Upper lobe of left lung (tissue), 6 donors: ENCODE data around the gene ZBTB7B. TPM values are rescaled to one million over a fixed set of nuclear protein-coding genes. Genes with fewer than 3 reads are reported as not detected.

Experiments
- ATAC-seq, 2 donors: fragments of 200-7000 bp; cut with Tn5 transposase; one replicate each; pipeline ENCODE4 v1.9.1; 2022; ENCODE audit warnings: mild to moderate bottlenecking in 2 of 2, moderate library complexity in 2 of 2; ENCODE audit not compliant: low FRiP score in 2 of 2
- DNase-seq, 2 donors: peaks; one replicate each; pipeline ENCODE4 v3.0.0-alpha.2; 2019 to 2020
- H3K27ac ChIP-seq, 4 donors: fragments of 200-600 bp; sonication (generic); one replicate each; pipeline ENCODE4 v1.5.1; 2016 to 2019
- H3K27me3 ChIP-seq, 4 donors: fragments of 200-600 bp; sonication (generic); one replicate each; pipeline ENCODE4 v1.5.1; 2017 to 2019
- H3K36me3 ChIP-seq, 4 donors: fragments of 200-600 bp; sonication (generic); one replicate each; pipeline ENCODE4 v1.5.1; 2016 to 2019
- H3K4me1 ChIP-seq, 4 donors: fragments of 200-600 bp; sonication (generic); one replicate each; pipeline ENCODE4 v1.5.1; 2018 to 2019
- H3K4me3 ChIP-seq, 4 donors: fragments of 200-600 bp; sonication (generic); one replicate each; pipeline ENCODE4 v1.5.1; 2017 to 2019; ENCODE audit warnings: mild to moderate bottlenecking in 2 of 4, moderate library complexity in 1 of 4
- H3K9me3 ChIP-seq, 4 donors: fragments of 200-600 bp; sonication (generic); one replicate each; pipeline ENCODE4 v1.5.1; 2018 to 2019
- EP300 ChIP-seq, 4 donors: sonication (generic); formaldehyde crosslinking; IDR thresholded peaks; one replicate each; pipeline ENCODE4 v1.5.1; 2017; ENCODE audit warnings: antibody characterized with exemption in 4 of 4, control low read depth in 2 of 4
- POLR2A ChIP-seq, 4 donors: fragments of 450-650 bp; IDR thresholded peaks; one replicate each; pipeline ENCODE4 v1.5.1; 2016 to 2017; ENCODE audit warnings: antibody characterized with exemption in 4 of 4, mild to moderate bottlenecking in 2 of 4
- POLR2AphosphoS5 ChIP-seq, 2 donors: sonication (generic); formaldehyde crosslinking; IDR thresholded peaks; one replicate each; pipeline ENCODE4 v1.5.1; 2017; ENCODE audit warnings: antibody characterized with exemption in 2 of 2
- WGBS, 2 donors: methylation state at CpG; one replicate each; pipeline ENCODE4 v1.1.5; 2017 to 2018; 5-methylcytosine and 5-hydroxymethylcytosine counted together
- total RNA-seq, 6 donors: library from RNA; depleted of rRNA in 4 of 6; stranded (reverse); fragments of >200 nt in 4 of 6; gene quantifications; one replicate each; pipeline versions ENCODE4 v1.1.0 to v1.2.1, GENCODE V29; 2016 to 2021
- TF ChIP-seq, protein P1 (sequence below), 6 experiments: fragments of 450-650 bp in 4 of 6; fragments of 200-600 bp in 2 of 6; sonication (generic) in 2 of 6; IDR thresholded peaks; one replicate each; pipeline ENCODE4 v1.5.1; 2016 to 2019; ENCODE audit warnings: antibody characterized with exemption in 6 of 6
- donor health status: DM: no; HTN: no; CAD: no; lungs with moderate emphysema.
- donor health status: DM: no; HTN: yes; CAD: no; lungs with severe emphysema.

The ZBTB7B gene
- total RNA-seq, 6 donors from 2014 or later = 43.9 to 88.2 (median 66.2) TPM

GRCh38 chr1:155043301-155043702 is 40.7 kb downstream of the ZBTB7B start:
- 76% methylated on average over 7 to 12 of the region's 12 CpGs for WGBS, 2 donors
- H3K27me3 ChIP-seq = no peaks in the 10 kb centered on the region
- H3K4me1 ChIP-seq = peaks cover 19 to 27% (median 24%) of the 10 kb centered on the region in 4 donors
- H3K36me3 ChIP-seq = no peaks in the 10 kb centered on the region
- H3K9me3 ChIP-seq = no peaks in the 10 kb centered on the region
- TF ChIP-seq POLR2A (IDR thresholded peaks at IDR 0.05) (no peak), POLR2AphosphoS5 (IDR thresholded peaks at IDR 0.05) (no peak), EP300 (IDR thresholded peaks at IDR 0.05) (no peak)
- TF ChIP-seq, protein P1, sequence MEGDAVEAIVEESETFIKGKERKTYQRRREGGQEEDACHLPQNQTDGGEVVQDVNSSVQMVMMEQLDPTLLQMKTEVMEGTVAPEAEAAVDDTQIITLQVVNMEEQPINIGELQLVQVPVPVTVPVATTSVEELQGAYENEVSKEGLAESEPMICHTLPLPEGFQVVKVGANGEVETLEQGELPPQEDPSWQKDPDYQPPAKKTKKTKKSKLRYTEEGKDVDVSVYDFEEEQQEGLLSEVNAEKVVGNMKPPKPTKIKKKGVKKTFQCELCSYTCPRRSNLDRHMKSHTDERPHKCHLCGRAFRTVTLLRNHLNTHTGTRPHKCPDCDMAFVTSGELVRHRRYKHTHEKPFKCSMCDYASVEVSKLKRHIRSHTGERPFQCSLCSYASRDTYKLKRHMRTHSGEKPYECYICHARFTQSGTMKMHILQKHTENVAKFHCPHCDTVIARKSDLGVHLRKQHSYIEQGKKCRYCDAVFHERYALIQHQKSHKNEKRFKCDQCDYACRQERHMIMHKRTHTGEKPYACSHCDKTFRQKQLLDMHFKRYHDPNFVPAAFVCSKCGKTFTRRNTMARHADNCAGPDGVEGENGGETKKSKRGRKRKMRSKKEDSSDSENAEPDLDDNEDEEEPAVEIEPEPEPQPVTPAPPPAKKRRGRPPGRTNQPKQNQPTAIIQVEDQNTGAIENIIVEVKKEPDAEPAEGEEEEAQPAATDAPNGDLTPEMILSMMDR (IDR thresholded peaks at IDR 0.05) = no peak
- ATAC-seq (no peak), DNase-seq (peak in 1 of 2 donors; percentile 83)
- no peak overlapping the region for H3K4me3 ChIP-seq
- no peak overlapping the region for H3K27ac ChIP-seq

DNA sequence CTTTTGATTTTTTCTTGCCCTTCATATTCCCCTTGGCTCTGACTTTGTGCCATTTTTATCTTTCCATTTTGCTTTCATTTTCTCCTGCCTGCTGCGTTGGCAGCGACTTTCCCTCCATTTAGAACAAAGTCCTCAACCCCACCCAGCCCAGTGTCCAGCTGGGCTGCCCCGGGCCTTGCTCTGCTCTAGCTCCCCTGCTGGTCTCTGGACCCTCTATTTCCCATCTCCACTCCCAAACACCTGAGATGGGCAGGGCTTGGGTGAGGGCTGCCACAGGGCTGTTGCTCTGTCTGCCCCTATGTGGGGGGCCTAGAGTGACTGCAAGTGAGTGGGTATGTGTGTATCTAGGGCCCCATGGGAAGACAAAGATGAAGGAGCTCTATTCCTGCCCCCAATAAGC is 41.2 kb downstream of the ZBTB7B start:
- DNase-seq (no peak), ATAC-seq (no peak)
- Histone ChIP-seq H3K4me1 (peaks cover 17 to 27% (median 20%) of the 10 kb centered on the region in 4 donors), H3K36me3 (no peaks in the 10 kb centered on the region), H3K4me3 (no peak overlapping the region), H3K27me3 (no peaks in the 10 kb centered on the region), H3K27ac (no peak overlapping the region), H3K9me3 (no peaks in the 10 kb centered on the region)
- 54 to 70% methylated on average over 3 of the region's 3 CpGs for WGBS, 2 donors
- TF ChIP-seq, protein P1 (IDR thresholded peaks at IDR 0.05) = no peak
- no peak for TF ChIP-seq POLR2AphosphoS5 (IDR thresholded peaks at IDR 0.05)
- TF ChIP-seq EP300 (IDR thresholded peaks at IDR 0.05) = no peak
- no peak for TF ChIP-seq POLR2A (IDR thresholded peaks at IDR 0.05)

GRCh38 chr1:155044365-155044764 is 41.8 kb downstream of the ZBTB7B start:
- no peaks in the 10 kb centered on the region for H3K27me3 ChIP-seq
- no peaks in the 10 kb centered on the region for H3K9me3 ChIP-seq
- no peak overlapping the region for H3K4me3 ChIP-seq
- peak overlapping the region in 3 of 4 donors; percentile 51 to 73 (median 65) for H3K27ac ChIP-seq
- WGBS, 2 donors = 84 to 89% methylated on average over 6 of the region's 6 CpGs
- ATAC-seq = no peak
- H3K36me3 ChIP-seq = no peaks in the 10 kb centered on the region
- TF ChIP-seq, protein P1 (IDR thresholded peaks at IDR 0.05) = no peak
- TF ChIP-seq POLR2A (IDR thresholded peaks at IDR 0.05) (no peak), EP300 (IDR thresholded peaks at IDR 0.05) (no peak), POLR2AphosphoS5 (IDR thresholded peaks at IDR 0.05) (no peak)
- DNase-seq = no peak
- peaks cover 13 to 26% (median 18%) of the 10 kb centered on the region in 4 donors for H3K4me1 ChIP-seq

GRCh38 chr1:155044812-155045657 is 42.4 kb downstream of the ZBTB7B start:
- ATAC-seq (peak; percentile 92 to 95), DNase-seq (peak in 1 of 2 donors; percentile 95)
- WGBS, 2 donors = 34 to 42% methylated on average over 7 of the region's 7 CpGs
- no peaks in the 10 kb centered on the region for H3K27me3 ChIP-seq
- no peak overlapping the region for H3K4me3 ChIP-seq
- no peaks in the 10 kb centered on the region for H3K36me3 ChIP-seq
- no peaks in the 10 kb centered on the region for H3K9me3 ChIP-seq
- peak overlapping the region in 3 of 4 donors; percentile 51 to 73 (median 65) for H3K27ac ChIP-seq
- TF ChIP-seq, protein P1 (IDR thresholded peaks at IDR 0.05) = peak; percentile 67 to 84 (median 80)
- no peak for TF ChIP-seq POLR2A (IDR thresholded peaks at IDR 0.05)
- peaks cover 20 to 33% (median 25%) of the 10 kb centered on the region in 4 donors for H3K4me1 ChIP-seq
